Measurements from ENCODE around the gene MAPK6. TPM values are rescaled to one million over a fixed set of nuclear protein-coding genes. Genes with fewer than 3 reads are reported as not detected.
"Not testable (repeated sequence)": the region's sequence is repeated elsewhere in the genome, so short reads cannot be mapped to it uniquely, and the experiment has no call there.

Gene MAPK6
- total RNA-seq, 4 donors from 2014 or later = 50.0 to 87.1 (median 69.2) TPM

DNA sequence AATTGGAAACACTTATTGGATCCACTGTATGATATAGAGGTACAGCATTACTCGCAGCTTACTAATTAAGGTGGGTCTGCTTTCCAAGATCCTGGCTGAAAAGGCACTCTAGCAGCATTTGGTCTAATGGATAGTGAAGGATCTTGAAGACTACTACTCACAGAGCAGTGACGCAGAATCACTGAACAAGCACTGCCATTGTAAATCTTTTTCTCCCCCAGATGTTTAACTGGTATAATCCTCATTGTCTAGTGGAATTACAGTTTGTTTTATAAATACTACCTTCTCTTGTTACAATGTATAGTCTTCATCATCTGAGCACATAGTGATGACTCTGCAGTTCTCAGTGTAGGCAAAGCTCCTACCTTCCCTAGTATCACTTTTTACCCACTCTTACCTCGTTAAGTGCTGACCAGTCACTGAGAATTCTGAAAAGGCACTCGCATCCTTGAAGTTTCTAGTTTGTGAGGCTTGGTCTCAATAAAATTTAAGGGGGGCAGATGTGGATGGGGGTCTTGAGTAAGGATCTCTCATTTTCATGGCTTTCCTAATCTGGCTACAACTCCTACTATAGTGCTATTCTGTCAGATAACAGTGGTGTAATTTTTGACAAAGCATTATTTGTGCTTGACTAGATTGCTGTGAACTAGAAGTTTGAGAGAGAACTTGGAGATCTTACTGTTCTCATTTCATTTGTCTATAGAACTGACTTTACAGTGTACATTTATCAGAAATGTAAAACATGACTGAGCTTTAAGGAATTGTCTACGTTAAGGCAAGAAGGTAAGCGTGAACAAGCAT lies 23.2 kb downstream of the MAPK6 start:
- Histone ChIP-seq H3K9me3 (no peaks in the 10 kb centered on the region), H3K36me3 (peaks cover 8% of the 10 kb centered on the region), H3K27me3 (no peaks in the 10 kb centered on the region), H3K4me1 (peaks cover 53% of the 10 kb centered on the region), H3K4me3 (no peak overlapping the region), H3K27ac (no peak overlapping the region)
- TF ChIP-seq POLR2AphosphoS5 (IDR thresholded peaks at IDR 0.05) (no peak), POLR2A (IDR thresholded peaks at IDR 0.05) (no peak), EP300 (IDR thresholded peaks at IDR 0.05) (no peak), CTCF (IDR thresholded peaks at IDR 0.05) (no peak)
- WGBS = 86% methylated on average over 6 of the region's 6 CpGs
- no peak for DNase-seq (ENCODE audit: low spot score in 2 of 2)

DNA sequence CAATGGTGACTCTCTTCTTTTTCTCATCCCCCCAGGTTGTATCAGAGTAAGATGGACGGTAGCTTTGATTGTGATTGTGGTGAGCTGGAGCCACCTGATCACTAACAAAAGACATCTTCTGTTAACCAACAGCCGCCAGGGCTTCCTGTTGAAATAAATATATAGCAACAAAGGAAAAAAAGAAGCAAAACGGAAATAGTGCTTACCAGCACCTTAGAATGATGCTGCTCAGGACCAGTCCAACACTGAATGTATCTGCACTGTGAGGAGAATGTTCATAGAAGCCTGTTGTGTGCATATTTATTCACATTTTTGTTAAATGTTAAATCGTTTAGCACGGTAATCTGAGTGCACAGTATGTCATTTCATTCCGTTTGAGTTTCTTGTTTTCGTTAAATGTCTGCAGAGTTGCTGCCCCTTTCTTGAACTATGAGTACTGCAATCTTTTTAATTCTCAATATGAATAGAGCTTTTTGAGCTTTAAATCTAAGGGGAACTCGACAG lies 26.8 kb downstream of the MAPK6 start:
- H3K4me3 ChIP-seq; DNase-seq (ENCODE audit: low spot score in 2 of 2); H3K27ac ChIP-seq; H3K9me3 ChIP-seq; H3K27me3 ChIP-seq: not testable (repeated sequence)
- 64% methylated on average over 8 of the region's 8 CpGs for WGBS
- Histone ChIP-seq H3K4me1 (peaks cover 22% of the 10 kb centered on the region), H3K36me3 (peaks cover 32% of the 10 kb centered on the region)

DNA sequence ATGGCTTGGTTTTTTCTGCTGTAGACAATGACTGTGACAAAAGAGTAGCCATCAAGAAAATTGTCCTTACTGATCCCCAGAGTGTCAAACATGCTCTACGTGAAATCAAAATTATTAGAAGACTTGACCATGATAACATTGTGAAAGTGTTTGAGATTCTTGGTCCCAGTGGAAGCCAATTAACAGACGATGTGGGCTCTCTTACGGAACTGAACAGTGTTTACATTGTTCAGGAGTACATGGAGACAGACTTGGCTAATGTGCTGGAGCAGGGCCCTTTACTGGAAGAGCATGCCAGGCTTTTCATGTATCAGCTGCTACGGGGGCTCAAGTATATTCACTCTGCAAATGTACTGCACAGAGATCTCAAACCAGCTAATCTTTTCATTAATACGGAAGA lies 27.5 kb downstream of the MAPK6 start:
- H3K27me3 ChIP-seq; H3K27ac ChIP-seq; DNase-seq (ENCODE audit: low spot score in 2 of 2); H3K9me3 ChIP-seq; H3K4me3 ChIP-seq: not testable (repeated sequence)
- Histone ChIP-seq H3K4me1 (peaks cover 16% of the 10 kb centered on the region), H3K36me3 (peaks cover 39% of the 10 kb centered on the region)
- WGBS = 86% methylated on average over 5 of the region's 5 CpGs

GRCh38 chr15:52050416-52050815 lies 31.4 kb downstream of the MAPK6 start:
- WGBS = 98% methylated on average over 1 of the region's 1 CpG
- Histone ChIP-seq H3K36me3 (peaks cover 69% of the 10 kb centered on the region), H3K27me3 (no peaks in the 10 kb centered on the region)

GRCh38 chr15:52052066-52052935 lies 33.3 kb downstream of the MAPK6 start:
- Histone ChIP-seq H3K4me1 (no peaks in the 10 kb centered on the region), H3K27me3 (no peaks in the 10 kb centered on the region), H3K36me3 (peaks cover 71% of the 10 kb centered on the region), H3K9me3 (no peaks in the 10 kb centered on the region), H3K27ac (no peak overlapping the region), H3K4me3 (no peak overlapping the region)
- no peak for TF ChIP-seq POLR2A (IDR thresholded peaks at IDR 0.05)
- no peak for TF ChIP-seq EP300 (IDR thresholded peaks at IDR 0.05)
- TF ChIP-seq CTCF (IDR thresholded peaks at IDR 0.05) = no peak
- no peak for TF ChIP-seq POLR2AphosphoS5 (IDR thresholded peaks at IDR 0.05)
- 91% methylated on average over 4 of the region's 4 CpGs for WGBS
- no peak for DNase-seq (ENCODE audit: low spot score in 2 of 2)

More at GRCh38 chr15:52050416-52050815, 31.4 kb downstream of the MAPK6 start:
- no peak overlapping the region for H3K27ac ChIP-seq
- no peaks in the 10 kb centered on the region for H3K9me3 ChIP-seq
- TF ChIP-seq POLR2AphosphoS5 (IDR thresholded peaks at IDR 0.05) (no peak), POLR2A (IDR thresholded peaks at IDR 0.05) (no peak), CTCF (IDR thresholded peaks at IDR 0.05) (no peak), EP300 (IDR thresholded peaks at IDR 0.05) (no peak)
- no peak overlapping the region for H3K4me3 ChIP-seq
- DNase-seq (ENCODE audit: low spot score in 2 of 2) = no peak
- peaks cover 11% of the 10 kb centered on the region for H3K4me1 ChIP-seq

DNA sequence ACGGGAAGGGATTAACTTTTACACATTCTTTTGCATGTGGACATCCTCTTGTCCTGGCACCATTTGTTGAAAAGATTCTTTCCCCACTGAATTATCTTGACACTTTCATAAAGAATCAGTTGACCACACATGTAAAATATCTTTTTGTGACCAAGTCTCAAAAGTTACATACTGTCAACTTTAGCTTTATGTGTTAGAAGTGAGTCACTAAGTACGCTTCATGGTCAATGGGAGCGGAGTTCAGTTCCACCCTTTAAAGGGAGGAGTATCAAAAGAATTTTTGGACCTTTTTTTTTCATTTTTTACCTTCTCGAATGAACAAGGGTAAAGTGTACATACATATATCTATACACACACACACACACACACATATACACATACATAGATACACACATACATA lies 35.4 kb downstream of the MAPK6 start:
- Histone ChIP-seq H3K4me1 (no peaks in the 10 kb centered on the region), H3K4me3 (no peak overlapping the region), H3K36me3 (peaks cover 71% of the 10 kb centered on the region), H3K27ac (no peak overlapping the region), H3K27me3 (no peaks in the 10 kb centered on the region), H3K9me3 (no peaks in the 10 kb centered on the region)
- 94% methylated on average over 4 of the region's 4 CpGs for WGBS
- no peak for DNase-seq (ENCODE audit: low spot score in 2 of 2)
- no peak for TF ChIP-seq POLR2AphosphoS5 (IDR thresholded peaks at IDR 0.05)
- TF ChIP-seq POLR2A (IDR thresholded peaks at IDR 0.05) = no peak
- no peak for TF ChIP-seq EP300 (IDR thresholded peaks at IDR 0.05)
- no peak for TF ChIP-seq CTCF (IDR thresholded peaks at IDR 0.05)

DNA sequence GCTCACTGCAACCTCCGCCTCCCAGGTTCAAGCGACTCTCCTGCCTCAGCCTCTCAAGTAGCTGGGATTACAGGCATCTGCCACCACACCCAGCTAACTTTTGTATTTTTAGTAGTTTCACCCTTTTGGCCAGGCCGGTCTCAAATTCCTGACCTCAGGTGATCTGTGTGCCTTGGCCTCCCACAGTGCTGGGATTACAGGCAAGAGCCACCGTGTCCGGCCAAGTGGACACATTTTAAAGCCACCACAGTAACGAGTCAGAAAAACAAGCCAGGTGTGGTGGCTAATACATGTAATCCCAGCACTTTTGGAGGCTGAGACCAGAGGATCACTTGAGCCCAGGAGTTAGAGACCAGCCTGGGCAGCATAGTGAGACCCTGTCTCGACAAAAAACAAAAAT lies 35.8 kb downstream of the MAPK6 start:
- WGBS = 96% methylated on average over 7 of the region's 7 CpGs
- H3K36me3 ChIP-seq = peaks cover 73% of the 10 kb centered on the region
- H3K4me3 ChIP-seq; H3K4me1 ChIP-seq; DNase-seq (ENCODE audit: low spot score in 2 of 2); H3K27ac ChIP-seq; H3K27me3 ChIP-seq; H3K9me3 ChIP-seq: not testable (repeated sequence)
